CD4-positive, alpha-beta T cell treated with Interleukin-15 for 4 hours (primary cell): ENCODE data around the gene CARMIL3.

ENCODE experiments used
- DNase-seq: peaks from one replicate; pipeline ENCODE4 v3.0.0-alpha.2; 2020; ENCODE audit warnings: low spot score

CARMIL3 gene

DNA sequence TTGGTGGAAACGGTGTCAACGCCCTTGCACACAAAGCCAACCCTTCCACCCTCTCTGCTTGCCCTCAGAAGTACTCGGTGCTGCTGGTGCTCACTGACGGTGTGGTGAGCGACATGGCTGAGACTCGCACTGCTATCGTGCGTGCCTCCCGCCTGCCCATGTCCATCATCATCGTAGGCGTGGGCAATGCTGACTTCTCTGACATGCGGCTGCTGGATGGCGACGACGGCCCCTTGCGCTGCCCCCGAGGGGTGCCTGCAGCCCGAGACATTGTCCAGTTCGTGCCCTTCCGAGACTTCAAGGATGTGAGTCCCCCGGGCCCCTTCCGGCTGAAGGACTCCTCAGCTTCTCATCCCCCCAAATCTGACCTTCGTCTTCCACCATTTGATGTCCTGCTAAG lies 25.3 kb downstream of the CARMIL3 start:
- DNase-seq = no peak

DNA sequence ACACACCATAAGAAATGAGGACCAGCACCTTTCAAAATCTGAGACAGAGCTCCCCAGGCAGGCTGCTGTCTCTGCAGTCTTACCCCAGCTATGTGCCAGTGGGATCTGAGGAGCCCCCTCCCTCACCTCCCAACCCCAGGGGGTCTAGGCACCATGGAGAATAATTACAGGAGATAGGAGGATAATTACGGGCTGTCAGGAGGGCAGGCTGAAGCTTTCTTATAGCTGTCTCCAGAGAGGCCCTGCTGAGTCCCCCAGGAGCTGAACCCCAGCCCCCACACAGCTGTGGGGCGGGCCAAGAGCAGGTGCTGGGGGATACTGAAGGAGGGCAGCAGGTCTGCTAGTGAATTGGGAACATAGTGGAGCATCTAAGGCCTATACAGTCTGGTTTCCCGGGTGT lies 26.3 kb downstream of the CARMIL3 start:
- no peak for DNase-seq

- no peak for DNase-seq
These were observed 27.8 kb downstream of the CARMIL3 start for GRCh38 chr14:24079491-24080141.

GRCh38 chr14:24080142-24080530 lies 28.3 kb downstream of the CARMIL3 start:
- no peak for DNase-seq

- peak; percentile 63 for DNase-seq
These were observed 29.3 kb downstream of the CARMIL3 start for GRCh38 chr14:24080888-24081738.

DNA sequence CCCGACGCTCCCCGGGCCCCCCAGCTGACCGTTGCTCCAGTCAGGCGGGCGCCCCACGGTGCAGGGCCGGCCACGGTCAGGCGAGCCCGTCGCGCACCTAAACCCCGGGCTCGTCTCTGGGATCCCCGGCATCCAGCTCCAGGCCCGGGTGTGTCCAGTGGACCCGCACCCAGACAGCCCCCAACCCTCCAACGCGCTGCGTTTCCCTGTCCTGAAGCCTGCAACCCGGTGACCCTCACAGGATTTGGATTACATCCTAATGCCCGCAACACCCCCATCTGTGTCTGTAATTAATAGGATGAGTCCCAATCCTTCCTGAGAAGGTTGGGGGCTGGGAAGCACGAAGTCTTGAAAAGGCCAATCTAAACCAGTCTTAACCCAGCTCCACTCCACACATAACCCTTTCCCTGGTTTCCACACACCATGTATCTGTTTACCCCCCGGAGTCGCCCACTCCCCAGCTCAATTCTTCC lies 30.0 kb downstream of the CARMIL3 start:
- DNase-seq = no peak

- DNase-seq = no peak
These were observed 30.7 kb downstream of the CARMIL3 start for GRCh38 chr14:24082411-24083080.

DNA sequence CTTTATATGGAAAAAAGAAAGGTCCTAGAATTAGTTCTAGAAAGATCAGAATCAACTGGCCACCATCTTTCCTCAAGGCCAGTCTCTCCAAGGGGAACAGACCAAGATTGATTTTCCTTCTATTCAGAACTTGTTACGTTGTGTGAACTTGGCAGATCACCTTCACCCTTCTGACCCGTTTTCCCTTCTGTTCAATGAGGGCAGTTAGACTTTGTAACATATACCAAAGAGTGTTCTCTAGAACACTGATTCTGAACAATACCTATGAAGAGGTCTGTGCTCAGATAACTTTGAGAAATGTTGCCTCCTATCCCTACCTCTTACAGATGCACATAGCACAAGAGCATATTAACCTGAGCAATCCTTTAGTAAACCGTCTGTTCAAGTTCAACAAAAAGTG lies 31.7 kb downstream of the CARMIL3 start:
- DNase-seq = no peak

DNA sequence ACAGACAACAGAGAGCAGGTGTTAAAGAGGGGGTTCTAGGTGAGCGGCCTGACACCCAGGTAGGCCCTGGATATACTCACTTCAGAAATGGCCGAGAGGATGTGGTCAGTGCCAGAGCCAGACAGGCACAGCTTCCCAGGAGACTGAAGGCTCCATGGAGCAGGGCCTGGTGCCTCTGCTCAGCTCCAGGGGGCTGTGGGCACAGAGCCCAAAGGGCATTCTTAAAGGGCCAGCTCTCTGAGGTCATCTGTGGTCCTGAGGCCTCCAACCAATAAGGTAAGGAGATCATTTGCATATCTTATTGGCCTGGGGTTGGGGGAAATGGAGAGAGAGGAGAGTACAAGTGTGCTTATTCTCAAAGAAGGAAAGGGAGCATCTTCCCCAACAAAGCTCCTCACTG lies 32.6 kb downstream of the CARMIL3 start:
- DNase-seq = no peak

- DNase-seq = no peak
These were observed 33.4 kb downstream of the CARMIL3 start for GRCh38 chr14:24085215-24085614.

- DNase-seq = no peak
These were observed 34.6 kb downstream of the CARMIL3 start for GRCh38 chr14:24086193-24086955.

- no peak for DNase-seq
These were observed 35.2 kb downstream of the CARMIL3 start for GRCh38 chr14:24087004-24087403.

- DNase-seq = no peak
These were observed 36.3 kb downstream of the CARMIL3 start for GRCh38 chr14:24088095-24088494.

GRCh38 chr14:24089890-24090289 lies 38.1 kb downstream of the CARMIL3 start:
- no peak for DNase-seq

- no peak for DNase-seq
These were observed 40.3 kb downstream of the CARMIL3 start for GRCh38 chr14:24092110-24092504.

- DNase-seq = no peak
These were observed 40.8 kb downstream of the CARMIL3 start for GRCh38 chr14:24092505-24093206.

DNA sequence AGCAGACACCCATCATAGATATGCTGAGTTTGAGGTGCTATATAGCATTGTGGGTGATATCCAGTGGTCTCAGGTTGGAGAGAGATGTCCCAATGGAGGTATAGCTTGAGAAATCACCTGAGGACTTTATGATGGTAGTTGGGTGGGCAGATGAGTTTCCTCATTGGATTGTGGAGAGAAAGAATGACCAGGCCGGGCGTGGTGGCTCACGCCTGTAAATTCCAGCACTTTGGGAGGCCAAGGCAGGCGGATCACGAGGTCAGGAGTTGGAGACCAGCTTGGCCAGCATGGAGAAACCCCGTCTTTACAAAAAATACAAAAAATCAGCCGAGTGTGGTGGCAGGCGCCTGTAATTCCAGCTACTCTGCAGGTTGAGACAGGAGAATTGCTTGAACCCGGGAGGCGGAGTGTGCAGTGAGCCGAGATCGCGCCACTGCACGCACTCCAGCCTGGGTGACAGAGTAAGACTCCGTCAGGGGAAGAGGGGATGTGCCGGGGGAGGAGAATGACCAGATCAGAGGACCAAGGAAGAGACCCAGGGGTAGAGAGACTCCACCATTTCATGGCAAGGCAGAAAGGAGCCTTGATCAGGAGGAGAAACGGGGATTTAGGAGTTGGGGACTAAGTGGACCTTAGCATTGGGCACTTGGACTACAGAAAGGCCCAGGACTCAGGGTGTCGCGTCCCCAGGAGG lies 41.5 kb downstream of the CARMIL3 start:
- no peak for DNase-seq

GRCh38 chr14:24093901-24094840 lies 42.4 kb downstream of the CARMIL3 start, which contains the start of gene PCK2:
Gene PCK2, plus strand, starts transcription at chr14:24094311. Its CDS starts 95 bp downstream, at chr14:24094406.
- DNase-seq = peak; percentile 53

DNA sequence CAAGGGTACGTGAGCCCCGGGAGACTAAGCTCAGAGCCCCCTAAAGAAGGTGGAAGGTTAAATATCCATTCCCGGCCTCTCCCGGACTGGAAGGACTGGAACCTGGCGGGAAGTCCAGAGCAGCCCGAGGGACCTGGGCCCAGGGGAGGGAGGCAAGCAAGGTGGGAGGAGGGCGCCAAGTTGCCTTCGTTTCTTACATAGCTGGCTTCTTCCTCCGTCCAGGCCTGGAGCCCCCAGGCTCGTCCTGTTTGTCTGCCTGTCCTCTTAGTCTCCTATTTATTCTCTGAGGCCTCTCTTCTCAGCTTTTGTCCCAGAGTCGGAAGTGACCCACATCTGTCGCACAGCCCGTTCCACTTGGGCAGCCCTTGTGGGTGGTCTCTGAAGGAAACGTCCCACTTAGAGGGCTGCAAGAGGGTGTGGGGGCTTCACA lies 43.0 kb downstream of the CARMIL3 start:
- no peak for DNase-seq
